ENCODE measurements around the gene PDZD7.

GRCh38 chr10:101006593-101007098 lies 24.3 kb downstream of the PDZD7 start:
- TF ChIP-seq, protein P1, sequence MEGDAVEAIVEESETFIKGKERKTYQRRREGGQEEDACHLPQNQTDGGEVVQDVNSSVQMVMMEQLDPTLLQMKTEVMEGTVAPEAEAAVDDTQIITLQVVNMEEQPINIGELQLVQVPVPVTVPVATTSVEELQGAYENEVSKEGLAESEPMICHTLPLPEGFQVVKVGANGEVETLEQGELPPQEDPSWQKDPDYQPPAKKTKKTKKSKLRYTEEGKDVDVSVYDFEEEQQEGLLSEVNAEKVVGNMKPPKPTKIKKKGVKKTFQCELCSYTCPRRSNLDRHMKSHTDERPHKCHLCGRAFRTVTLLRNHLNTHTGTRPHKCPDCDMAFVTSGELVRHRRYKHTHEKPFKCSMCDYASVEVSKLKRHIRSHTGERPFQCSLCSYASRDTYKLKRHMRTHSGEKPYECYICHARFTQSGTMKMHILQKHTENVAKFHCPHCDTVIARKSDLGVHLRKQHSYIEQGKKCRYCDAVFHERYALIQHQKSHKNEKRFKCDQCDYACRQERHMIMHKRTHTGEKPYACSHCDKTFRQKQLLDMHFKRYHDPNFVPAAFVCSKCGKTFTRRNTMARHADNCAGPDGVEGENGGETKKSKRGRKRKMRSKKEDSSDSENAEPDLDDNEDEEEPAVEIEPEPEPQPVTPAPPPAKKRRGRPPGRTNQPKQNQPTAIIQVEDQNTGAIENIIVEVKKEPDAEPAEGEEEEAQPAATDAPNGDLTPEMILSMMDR (IDR thresholded peaks at IDR 0.05 in 8 of 11, conservative IDR thresholded peaks at IDR 0.05 in 3 of 11) = no peak
- TF ChIP-seq POLR2A (IDR thresholded peaks at IDR 0.05) = no peak

Data from spleen (tissue), 7 donors.